A673 (cell line): ENCODE measurements around the gene CHAF1A. TPM values are rescaled to one million over a fixed set of nuclear protein-coding genes. Genes with fewer than 3 reads are reported as not detected.
A peak's percentile ranks its signal among the peaks of the same experiment; 100 is the strongest.

Experiments used
- BruUV-seq: library from RNA; stranded (reverse); fragments of 400-500 nt; replicated peaks from 2 replicates; lab custom pipeline; 2021; lab: Mats Ljungman, UMichigan
- CTCF ChIA-PET: fragments of 300-600 bp; sonication (Branson Sonifier 250); formaldehyde crosslinking; loops from one replicate; lab custom pipeline; 2022; ENCODE audit warnings: antibody characterized with exemption; lab: Charles Lee
- POLR2A ChIA-PET: fragments of 300-600 bp; sonication (Branson Sonifier 250); formaldehyde crosslinking; loops from one replicate; lab custom pipeline; 2022; ENCODE audit warnings: antibody characterized with exemption; ENCODE audit not compliant: low non-redundant PET; lab: Charles Lee
- DNase-seq: peaks from one replicate; pipeline ENCODE4 v3.0.0-alpha.2; 2015; ENCODE audit warnings: low spot score
- H3K27ac ChIP-seq: fragments of 200-600 bp; sonication (generic); 2 replicates; pipeline ENCODE4 v1.5.1; 2016; ENCODE audit warnings: mixed run types, low read depth, mild to moderate bottlenecking, mixed read lengths, antibody characterized with exemption, low read length; ENCODE audit not compliant: poor library complexity, severe bottlenecking
- H3K27me3 ChIP-seq: fragments of 200-600 bp; sonication (generic); replicated peaks from 2 replicates; pipeline ENCODE4 v1.6.1; 2017; ENCODE audit warnings: mixed run types, low read depth, mild to moderate bottlenecking, mixed read lengths, antibody characterized with exemption, low read length; ENCODE audit not compliant: insufficient read depth, poor library complexity
- H3K36me3 ChIP-seq: fragments of 200-600 bp; sonication (generic); 2 replicates; pipeline ENCODE4 v1.6.1; 2016; ENCODE audit warnings: mixed run types, mild to moderate bottlenecking, mixed read lengths, antibody characterized with exemption, low read length; ENCODE audit not compliant: insufficient read depth, poor library complexity, severe bottlenecking
- H3K4me1 ChIP-seq: fragments of 200-600 bp; sonication (generic); 2 replicates; pipeline ENCODE4 v1.6.1; 2017; ENCODE audit warnings: mixed run types, mild to moderate bottlenecking, mixed read lengths, antibody characterized with exemption, low read length; ENCODE audit not compliant: insufficient read depth, poor library complexity, severe bottlenecking
- H3K4me3 ChIP-seq: fragments of 200-600 bp; sonication (generic); 2 replicates; pipeline ENCODE4 v1.5.1; 2016; ENCODE audit warnings: low read depth, mixed run types, mild to moderate bottlenecking, mixed read lengths, low read length; ENCODE audit not compliant: poor library complexity, severe bottlenecking
- H3K9me3 ChIP-seq: fragments of 200-600 bp; sonication (generic); 2 replicates; pipeline ENCODE4 v1.6.1; 2016; ENCODE audit warnings: mixed run types, low read depth, mild to moderate bottlenecking, mixed read lengths, antibody characterized with exemption, low read length; ENCODE audit not compliant: poor library complexity, severe bottlenecking
- CTCF ChIP-seq: fragments of 300-800, 200-600 bp; sonication (generic); conservative IDR thresholded peaks from 2 replicates; pipeline ENCODE4 v1.5.1; 2017; ENCODE audit warnings: low read depth, mild to moderate bottlenecking, antibody characterized with exemption, low read length, moderate library complexity, mixed read lengths
- EZH2 ChIP-seq: fragments of 200-600 bp; sonication (generic); IDR thresholded peaks from 2 replicates; pipeline ENCODE4 v1.6.1; 2017; ENCODE audit warnings: borderline replicate concordance, low read depth, mild to moderate bottlenecking, mixed read lengths, antibody characterized with exemption, low read length; ENCODE audit not compliant: poor library complexity, severe bottlenecking
- intact Hi-C: fragments of 100-400 bp; cut with micrococcal nuclease; formaldehyde crosslinking; loops from one replicate; pipeline ENCODE4 v1.10.0; 2022; ENCODE audit not compliant: unreplicated experiment
- total RNA-seq: library from RNA; stranded (reverse); gene quantifications from 2 replicates; pipeline ENCODE4 v1.2.3, GENCODE V29; 2021

Gene CHAF1A
- total RNA-seq, 1 experiment from 2014 or later: 115 TPM

GRCh38 chr19:4396949-4397783 is 5.3 kb upstream of the CHAF1A start:
- DNase-seq: no peak
- Histone ChIP-seq H3K4me1 (peaks cover 14% of the 10 kb centered on the region), H3K36me3 (peaks cover 17% of the 10 kb centered on the region), H3K4me3 (no peak overlapping the region), H3K9me3 (no peaks in the 10 kb centered on the region), H3K27ac (no peak overlapping the region), H3K27me3 (no peaks in the 10 kb centered on the region)
- no TSS peak for BruUV-seq
- POLR2A ChIA-PET: no interaction called here
- intact Hi-C loops: no loop called here
- CTCF ChIA-PET: no interaction called here
- TF ChIP-seq CTCF: no peak
- no peak for TF ChIP-seq EZH2

- intact Hi-C loops: loop anchor here (1.0 to 5.0 kb wide), 2 partner anchors 73 to 132 kb away; partner anchors contain the start of gene HDGFL2
- ChIA-PET POLR2A (interaction anchor here (0.5 kb wide), 1 partner anchor 896 kb away, joined by 7 read pairs; no protein-coding TSS in a partner anchor), CTCF (interaction anchor here (0.6 to 1.4 kb wide), 4 partner anchors 8 to 133 kb away, joined by 3 to 12 read pairs (median 4); no protein-coding TSS in a partner anchor)
- Histone ChIP-seq H3K4me3 (peak overlapping the region; percentile 97), H3K4me1 (peaks cover 3% of the 10 kb centered on the region), H3K27ac (peak overlapping the region; percentile 93), H3K9me3 (no peaks in the 10 kb centered on the region), H3K36me3 (peaks cover 25% of the 10 kb centered on the region), H3K27me3 (no peaks in the 10 kb centered on the region)
- no peak for TF ChIP-seq CTCF
- no peak for TF ChIP-seq EZH2
- BruUV-seq: no TSS peak
- DNase-seq: no peak
Observed at GRCh38 chr19:4399812-4400134, 2.7 kb upstream of the CHAF1A start.

- Histone ChIP-seq H3K4me1 (peaks cover 3% of the 10 kb centered on the region), H3K4me3 (peak within 1 kb of the TSS; percentile 97), H3K27me3 (no peaks in the 10 kb centered on the region), H3K36me3 (peaks cover 23% of the 10 kb centered on the region), H3K9me3 (no peaks in the 10 kb centered on the region), H3K27ac (peak within 1 kb of the TSS; percentile 93)
- DNase-seq: peak; percentile 95
- ChIA-PET POLR2A (interaction anchor here (0.5 kb wide), 1 partner anchor 896 kb away, joined by 7 read pairs; no protein-coding TSS in a partner anchor), CTCF (interaction anchor here (0.5 to 1.4 kb wide), 7 partner anchors 9 to 326 kb away, joined by 3 to 12 read pairs (median 4); no protein-coding TSS in a partner anchor)
- no TSS peak for BruUV-seq
- intact Hi-C loops: loop anchor here (1.0 to 5.0 kb wide), 2 partner anchors 72 to 133 kb away; partner anchors contain the start of gene HDGFL2
- TF ChIP-seq CTCF (peak; percentile 92), EZH2 (no peak)
Observed at GRCh38 chr19:4400135-4400936, 2.1 kb upstream of the CHAF1A start, which contains the start of gene SH3GL1. SH3GL1 (minus strand) TSS chr19:4400547; CDS start chr19:4400368, 179 bp downstream.
